H1 (cell line): ENCODE data around the gene CDR2L. TPM values are rescaled to one million over a fixed set of nuclear protein-coding genes. Genes with fewer than 3 reads are reported as not detected.

Experiments used
- CREB1 ChIP-seq: IDR thresholded peaks from 2 replicates; pipeline ENCODE4 v1.6.1; 2012; ENCODE audit warnings: inconsistent platforms
- HDAC6 ChIP-seq: IDR thresholded peaks from one replicate; pipeline ENCODE4 v1.7.1; 2012; ENCODE audit warnings: low read depth, mild to moderate bottlenecking, inconsistent platforms, low read length, moderate library complexity
- YY1 ChIP-seq: IDR thresholded peaks from 2 replicates; pipeline ENCODE4 v1.6.1; 2011; ENCODE audit warnings: low read depth, mild to moderate bottlenecking, low read length
- polyA plus RNA-seq, 7 experiments: library from polyadenylated mRNA; depleted of rRNA in 3 of 7; stranded (reverse) in 5 of 7; unstranded in 2 of 7; fragments of >200 nt in 5 of 7; fragments of 200-250 nt in 2 of 7; gene quantifications; 1 replicate in 5 of 7; 2 replicates in 1 of 7; 4 replicates in 1 of 7; pipeline versions ENCODE4 v1.2.1 to v1.2.3, GENCODE V29; 2011 to 2013; ENCODE audit warnings: missing spikeins in 2 of 7, mixed read lengths in 2 of 7
- total RNA-seq: library from RNA; stranded (reverse); fragmentation: NEBNext Ultra II Directional; extraction: Animal tissue kit (Norgen Biotek cat#: 25700); gene quantifications from 2 replicates; pipeline ENCODE4 v1.2.1, GENCODE V29; 2021

CDR2L gene
- total and polyA plus RNA-seq, 2 of the 8 experiments (the other 6 are each of a cell fraction or from before 2014, with no cell fraction given): 20.4 to 38.1 TPM

GRCh38 chr17:75046407-75047289, 59.2 kb downstream of the CDR2L start, which contains the start of the genes ATP5PD and KCTD2 (continued):
- TF ChIP-seq HDAC6 (no peak), CREB1 (no peak), YY1 (peak; percentile 92)
